Measurements from ENCODE around the gene DNASE1L1. TPM values are rescaled to one million over a fixed set of nuclear protein-coding genes. Genes with fewer than 3 reads are reported as not detected.

DNASE1L1 gene
- total RNA-seq, 1 donor from 2014 or later, result 35.1 TPM

Small RNA genes within 50 kb of the gene (microRNA-seq; reads per million reads assigned to microRNA genes)
- gene MIR6858, result 6.8 reads per million, percentile 28 among the genes with 10 or more reads in this experiment

Other genes starting within 250 kb of the DNASE1L1 start
- not detected in 2 replicates for gene OPN1MW, start 226.7 kb downstream of the DNASE1L1 start, total RNA-seq
- not detected in 2 replicates for gene OPN1MW2, start 189.5 kb downstream of the DNASE1L1 start, total RNA-seq
- not detected in 2 replicates for gene OPN1MW3, start 151.7 kb downstream of the DNASE1L1 start, total RNA-seq
- gene TEX28, start 114.1 kb downstream of the DNASE1L1 start, total RNA-seq, result not detected in 2 replicates
- not detected in 2 replicates for gene TKTL1, start 113.5 kb downstream of the DNASE1L1 start, total RNA-seq
- gene FLNA, start 34.6 kb downstream of the DNASE1L1 start, total RNA-seq, result 2,809 and 2,978 TPM in 2 replicates
- 75.6 and 75.7 TPM in 2 replicates for gene EMD, start 30.0 kb downstream of the DNASE1L1 start, total RNA-seq
- 1,848 and 1,967 TPM in 2 replicates for gene RPL10, start 10.9 kb downstream of the DNASE1L1 start, total RNA-seq
- gene TAFAZZIN, start 2.3 kb upstream of the DNASE1L1 start, total RNA-seq, result 16.6 and 20.7 TPM in 2 replicates
- gene ATP6AP1, start 19.4 kb upstream of the DNASE1L1 start, total RNA-seq, result 153 and 175 TPM in 2 replicates
- 137 and 143 TPM in 2 replicates for gene GDI1, start 27.9 kb upstream of the DNASE1L1 start, total RNA-seq
- gene FAM50A, start 34.9 kb upstream of the DNASE1L1 start, total RNA-seq, result 88.0 and 100.0 TPM in 2 replicates
- gene PLXNA3, start 49.0 kb upstream of the DNASE1L1 start, total RNA-seq, result 117 and 149 TPM in 2 replicates
- gene LAGE3, start 70.0 kb upstream of the DNASE1L1 start, total RNA-seq, result 20.0 and 20.1 TPM in 2 replicates
- 25.8 and 26.2 TPM in 2 replicates for gene UBL4A, start 77.4 kb upstream of the DNASE1L1 start, total RNA-seq
- 24.4 and 27.3 TPM in 2 replicates for gene SLC10A3, start 81.4 kb upstream of the DNASE1L1 start, total RNA-seq
- gene FAM3A, start 107.0 kb upstream of the DNASE1L1 start, total RNA-seq, result 20.9 and 26.1 TPM in 2 replicates
- gene G6PD, start 137.6 kb upstream of the DNASE1L1 start, total RNA-seq, result 54.1 and 62.8 TPM in 2 replicates
- 21.4 and 22.3 TPM in 2 replicates for gene IKBKG, start 138.4 kb upstream of the DNASE1L1 start, total RNA-seq
- not detected in 2 replicates for gene CTAG1A, start 175.9 kb upstream of the DNASE1L1 start, total RNA-seq
- gene CTAG1B, start 210.0 kb upstream of the DNASE1L1 start, total RNA-seq, result not detected in 2 replicates
- gene CTAG2, start 244.3 kb upstream of the DNASE1L1 start, total RNA-seq, result not detected in 2 replicates